Peyer's patch (tissue), 4 donors: ENCODE measurements around the gene KLHDC7B.

ENCODE experiments used
- POLR2A ChIP-seq, 2 donors: fragments of 450-650 bp; IDR thresholded peaks; one replicate each; pipeline ENCODE4 v1.5.1; 2017; ENCODE audit warnings: antibody characterized with exemption in 2 of 2, mild to moderate bottlenecking in 2 of 2, moderate library complexity in 2 of 2
- TF ChIP-seq, protein P1 (sequence below), 6 experiments: fragments of 450-650 bp in 4 of 6; fragments of 200-600 bp in 2 of 6; sonication (generic) in 1 of 6; IDR thresholded peaks; one replicate each; pipeline ENCODE4 v1.5.1; 2017 to 2019; ENCODE audit warnings: antibody characterized with exemption in 6 of 6, mild to moderate bottlenecking in 3 of 6, moderate library complexity in 1 of 6

DNA sequence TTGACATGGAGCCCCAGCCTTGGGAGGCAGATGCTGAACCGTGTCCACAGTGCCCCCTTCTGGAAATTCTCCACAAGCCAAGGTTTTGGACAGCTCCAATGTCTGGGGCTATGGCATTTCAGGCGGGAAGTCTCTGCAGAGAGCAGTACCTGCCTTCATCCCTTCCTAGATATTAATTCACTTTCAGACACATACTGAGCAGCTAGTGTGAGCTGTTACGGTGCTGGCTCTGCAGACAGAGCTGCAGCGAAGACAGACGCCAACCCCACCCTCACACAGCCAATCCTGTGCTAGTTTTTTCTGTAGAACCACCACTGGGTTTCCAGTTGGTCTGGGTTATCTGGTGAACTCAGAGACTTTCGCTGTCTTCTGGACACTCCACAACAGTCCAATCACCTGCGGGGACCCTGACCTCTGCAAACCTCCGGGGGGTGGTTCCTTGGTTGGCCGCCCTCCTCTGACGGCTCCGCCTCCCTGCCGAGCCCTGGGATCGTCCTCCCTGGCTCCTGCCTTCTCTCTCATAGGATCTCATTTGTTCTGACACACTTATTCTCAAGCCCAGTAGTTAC, 47.3 kb upstream of the KLHDC7B start:
- TF ChIP-seq, protein P1, sequence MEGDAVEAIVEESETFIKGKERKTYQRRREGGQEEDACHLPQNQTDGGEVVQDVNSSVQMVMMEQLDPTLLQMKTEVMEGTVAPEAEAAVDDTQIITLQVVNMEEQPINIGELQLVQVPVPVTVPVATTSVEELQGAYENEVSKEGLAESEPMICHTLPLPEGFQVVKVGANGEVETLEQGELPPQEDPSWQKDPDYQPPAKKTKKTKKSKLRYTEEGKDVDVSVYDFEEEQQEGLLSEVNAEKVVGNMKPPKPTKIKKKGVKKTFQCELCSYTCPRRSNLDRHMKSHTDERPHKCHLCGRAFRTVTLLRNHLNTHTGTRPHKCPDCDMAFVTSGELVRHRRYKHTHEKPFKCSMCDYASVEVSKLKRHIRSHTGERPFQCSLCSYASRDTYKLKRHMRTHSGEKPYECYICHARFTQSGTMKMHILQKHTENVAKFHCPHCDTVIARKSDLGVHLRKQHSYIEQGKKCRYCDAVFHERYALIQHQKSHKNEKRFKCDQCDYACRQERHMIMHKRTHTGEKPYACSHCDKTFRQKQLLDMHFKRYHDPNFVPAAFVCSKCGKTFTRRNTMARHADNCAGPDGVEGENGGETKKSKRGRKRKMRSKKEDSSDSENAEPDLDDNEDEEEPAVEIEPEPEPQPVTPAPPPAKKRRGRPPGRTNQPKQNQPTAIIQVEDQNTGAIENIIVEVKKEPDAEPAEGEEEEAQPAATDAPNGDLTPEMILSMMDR (IDR thresholded peaks at IDR 0.05): peak; percentile 45 to 80 (median 66)
- no peak for TF ChIP-seq POLR2A (IDR thresholded peaks at IDR 0.05)
